ENCODE results near the gene KPNB1.

KPNB1 gene

DNA sequence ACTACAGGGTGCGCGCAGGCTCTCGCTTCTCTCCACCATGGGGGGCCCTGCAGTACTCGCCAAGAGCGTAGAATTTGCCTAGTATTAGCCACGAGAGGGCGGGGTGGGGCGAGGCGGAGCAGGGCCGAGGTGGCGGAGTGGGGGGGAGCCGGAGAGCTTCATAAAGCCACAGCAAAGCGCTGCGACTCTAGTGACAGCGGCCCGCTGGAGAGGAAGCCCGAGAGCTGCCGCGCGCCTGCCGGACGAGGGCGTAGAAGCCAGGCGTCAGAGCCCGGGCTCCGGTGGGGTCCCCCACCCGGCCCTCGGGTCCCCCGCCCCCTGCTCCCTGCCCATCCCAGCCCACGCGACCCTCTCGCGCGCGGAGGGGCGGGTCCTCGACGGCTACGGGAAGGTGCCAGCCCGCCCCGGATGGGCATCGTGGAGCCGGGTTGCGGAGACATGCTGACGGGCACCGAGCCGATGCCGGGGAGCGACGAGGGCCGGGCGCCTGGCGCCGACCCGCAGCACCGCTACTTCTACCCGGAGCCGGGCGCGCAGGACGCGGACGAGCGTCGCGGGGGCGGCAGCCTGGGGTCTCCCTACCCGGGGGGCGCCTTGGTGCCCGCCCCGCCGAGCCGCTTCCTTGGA, 83.4 kb downstream of the KPNB1 start, which contains the start of gene TBX21:
Gene TBX21, plus strand, starts transcription at position 190 of the 627 bp plus-strand sequence. Its CDS starts 219 bp downstream, at position 409.
- no peak for DNase-seq

DNA sequence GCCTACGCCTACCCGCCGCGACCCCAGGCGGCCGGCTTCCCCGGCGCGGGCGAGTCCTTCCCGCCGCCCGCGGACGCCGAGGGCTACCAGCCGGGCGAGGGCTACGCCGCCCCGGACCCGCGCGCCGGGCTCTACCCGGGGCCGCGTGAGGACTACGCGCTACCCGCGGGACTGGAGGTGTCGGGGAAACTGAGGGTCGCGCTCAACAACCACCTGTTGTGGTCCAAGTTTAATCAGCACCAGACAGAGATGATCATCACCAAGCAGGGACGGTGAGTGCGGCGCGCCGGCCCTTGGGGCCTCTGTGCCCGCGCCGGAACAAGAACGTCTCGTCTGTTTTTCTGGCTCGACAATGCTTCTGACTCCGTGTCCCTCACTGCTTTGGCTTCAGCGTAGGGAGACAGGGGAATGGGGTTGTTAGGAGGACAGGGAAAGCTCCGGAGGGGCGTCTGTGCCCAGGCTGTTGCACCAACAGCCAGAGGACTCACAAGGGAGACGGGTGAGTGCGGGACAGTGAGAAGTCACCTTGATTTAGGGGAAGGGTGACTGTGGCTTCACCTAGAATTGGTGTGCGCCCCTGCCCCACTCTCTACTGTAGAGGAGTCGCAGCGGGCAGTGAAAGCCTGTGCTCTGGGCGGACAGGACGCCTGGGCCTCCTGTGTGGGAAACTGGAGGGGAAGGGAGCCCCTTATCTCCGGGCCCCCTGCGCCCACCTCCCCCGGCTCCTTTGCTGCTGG, 84.1 kb downstream of the KPNB1 start:
- DNase-seq: no peak

DNA sequence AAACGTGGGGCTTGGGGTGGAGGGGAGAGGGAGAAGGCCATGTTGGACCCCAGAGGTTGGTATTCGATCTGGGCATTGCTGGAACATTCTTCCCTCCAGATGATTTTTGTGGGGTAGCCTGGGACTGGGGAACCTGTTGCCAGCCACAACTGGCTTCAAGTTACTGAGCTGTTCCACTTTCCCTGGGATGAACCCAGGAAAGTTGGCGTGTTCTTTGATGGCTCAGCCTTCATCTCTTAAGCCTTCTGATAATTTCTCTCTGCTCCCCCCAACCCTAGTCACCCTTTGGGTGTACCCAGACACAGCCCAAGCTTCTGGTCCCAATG, 85.4 kb downstream of the KPNB1 start:
- DNase-seq: no peak

Data from NCI-H446 treated with DMSO at 0.1 percent for 48 hours (cell line).